Lower lobe of right lung (tissue), 1 donor: ENCODE measurements around the gene OR6C4. TPM values are rescaled to one million over a fixed set of nuclear protein-coding genes. Genes with fewer than 3 reads are reported as not detected.

Experiments used
- total RNA-seq: library from RNA; stranded (reverse); fragmentation: NEBNext Ultra II Directional; extraction: Animal tissue kit (Norgen Biotek cat#: 25700); gene quantifications from one replicate; pipeline ENCODE4 v1.2.1, GENCODE V29; 2021
- donor health status: DM: no; HTN: yes; CAD: no; lungs with severe emphysema.

Gene OR6C4
- total RNA-seq, 1 donor from 2014 or later: not detected

Other genes starting within 250 kb of the OR6C4 start
- not detected for gene OR6C1, start 235.3 kb upstream of the OR6C4 start, total RNA-seq
- gene OR6C3, start 218.9 kb upstream of the OR6C4 start, total RNA-seq: not detected
- gene OR6C75, start 186.6 kb upstream of the OR6C4 start, total RNA-seq: not detected
- gene OR6C65, start 149.1 kb upstream of the OR6C4 start, total RNA-seq: not detected
- not detected for gene OR6C76, start 123.3 kb upstream of the OR6C4 start, total RNA-seq
- not detected for gene OR6C2, start 105.5 kb upstream of the OR6C4 start, total RNA-seq
- gene OR6C70, start 79.5 kb upstream of the OR6C4 start, total RNA-seq: not detected
- gene OR6C68, start 57.2 kb upstream of the OR6C4 start, total RNA-seq: not detected
- not detected for gene OR2AP1, start 22.9 kb downstream of the OR6C4 start, total RNA-seq
- gene OR10P1, start 87.3 kb downstream of the OR6C4 start, total RNA-seq: not detected
- 17.5 TPM for gene ITGA7, start 158.3 kb downstream of the OR6C4 start, total RNA-seq
- gene BLOC1S1, start 166.4 kb downstream of the OR6C4 start, total RNA-seq: 134 TPM
- gene RDH5, start 170.8 kb downstream of the OR6C4 start, total RNA-seq: 11.1 TPM
- 1,142 TPM for gene CD63, start 179.4 kb downstream of the OR6C4 start, total RNA-seq
- gene GDF11, start 193.5 kb downstream of the OR6C4 start, total RNA-seq: 3.8 TPM